GM23248 (cell line): ENCODE results near the gene PRLR.

Source experiments
- EZH2 ChIP-seq: fragments of 200-600 bp; sonication (generic); IDR thresholded peaks from 2 replicates; pipeline ENCODE4 v1.6.1; 2018; ENCODE audit warnings: antibody characterized with exemption, mild to moderate bottlenecking; ENCODE audit not compliant: insufficient read depth, poor library complexity, severe bottlenecking
- EZH2phosphoT487 ChIP-seq: fragments of 200-600 bp; sonication (generic); IDR thresholded peaks from 2 replicates; pipeline ENCODE4 v1.6.1; 2018; ENCODE audit warnings: antibody characterized with exemption, moderate library complexity, mild to moderate bottlenecking, low read depth; ENCODE audit not compliant: insufficient read depth

- TF ChIP-seq EZH2phosphoT487 (no peak), EZH2 (no peak)
Measured at GRCh38 chr5:35038891-35039290, 191.4 kb downstream of the PRLR start.
